ENCODE results near the gene PACRG.

The PACRG gene

GRCh38 chr6:163166507-163166906, 438.7 kb downstream of the PACRG start:
- no peak for DNase-seq (ENCODE audit: low read depth in 2 of 3, low spot score in 1 of 3)

- no peak for DNase-seq (ENCODE audit: low read depth in 2 of 3, low spot score in 1 of 3)
These were observed 441.7 kb downstream of the PACRG start for GRCh38 chr6:163169521-163169920.

GRCh38 chr6:163170294-163170883, 442.6 kb downstream of the PACRG start:
- peak; percentile 13 to 18 (median 14) for DNase-seq (ENCODE audit: low read depth in 2 of 3, low spot score in 1 of 3)

- DNase-seq (ENCODE audit: low read depth in 2 of 3, low spot score in 1 of 3) = no peak
These were observed 446.0 kb downstream of the PACRG start for GRCh38 chr6:163173741-163174140.

- no peak for DNase-seq (ENCODE audit: low read depth in 2 of 3, low spot score in 1 of 3)
These were observed 447.5 kb downstream of the PACRG start for GRCh38 chr6:163175301-163175700.

- no peak for DNase-seq (ENCODE audit: low read depth in 2 of 3, low spot score in 1 of 3)
These were observed 448.3 kb downstream of the PACRG start for GRCh38 chr6:163176097-163176496.

- DNase-seq (ENCODE audit: low read depth in 2 of 3, low spot score in 1 of 3) = no peak
These were observed 449.2 kb downstream of the PACRG start for GRCh38 chr6:163177007-163177406.

GRCh38 chr6:163177892-163178420, 450.2 kb downstream of the PACRG start:
- DNase-seq (ENCODE audit: low read depth in 2 of 3, low spot score in 1 of 3) = no peak

GRCh38 chr6:163179061-163179460, 451.3 kb downstream of the PACRG start:
- no peak for DNase-seq (ENCODE audit: low read depth in 2 of 3, low spot score in 1 of 3)

- no peak for DNase-seq (ENCODE audit: low read depth in 2 of 3, low spot score in 1 of 3)
These were observed 451.9 kb downstream of the PACRG start for GRCh38 chr6:163179721-163180120.

- DNase-seq (ENCODE audit: low read depth in 2 of 3, low spot score in 1 of 3) = no peak
These were observed 453.2 kb downstream of the PACRG start for GRCh38 chr6:163180874-163181541.

GRCh38 chr6:163181666-163182180, 453.9 kb downstream of the PACRG start:
- no peak for DNase-seq (ENCODE audit: low read depth in 2 of 3, low spot score in 1 of 3)

- no peak for DNase-seq (ENCODE audit: low read depth in 2 of 3, low spot score in 1 of 3)
These were observed 454.9 kb downstream of the PACRG start for GRCh38 chr6:163182696-163183095.

GRCh38 chr6:163183806-163184205, 456.0 kb downstream of the PACRG start:
- no peak for DNase-seq (ENCODE audit: low read depth in 2 of 3, low spot score in 1 of 3)

- DNase-seq (ENCODE audit: low read depth in 2 of 3, low spot score in 1 of 3) = no peak
These were observed 458.0 kb downstream of the PACRG start for GRCh38 chr6:163185744-163186143.

- no peak for DNase-seq (ENCODE audit: low read depth in 2 of 3, low spot score in 1 of 3)
These were observed 458.8 kb downstream of the PACRG start for GRCh38 chr6:163186527-163186926.

GRCh38 chr6:163187201-163187600, 459.4 kb downstream of the PACRG start:
- DNase-seq (ENCODE audit: low read depth in 2 of 3, low spot score in 1 of 3) = no peak

- no peak for DNase-seq (ENCODE audit: low read depth in 2 of 3, low spot score in 1 of 3)
These were observed 459.8 kb downstream of the PACRG start for GRCh38 chr6:163187606-163188005.

GRCh38 chr6:163188746-163189145, 461.0 kb downstream of the PACRG start:
- no peak for DNase-seq (ENCODE audit: low read depth in 2 of 3, low spot score in 1 of 3)

- no peak for DNase-seq (ENCODE audit: low read depth in 2 of 3, low spot score in 1 of 3)
These were observed 461.8 kb downstream of the PACRG start for GRCh38 chr6:163189609-163190008.

- no peak for DNase-seq (ENCODE audit: low read depth in 2 of 3, low spot score in 1 of 3)
These were observed 463.0 kb downstream of the PACRG start for GRCh38 chr6:163190786-163191185.

- no peak for DNase-seq (ENCODE audit: low read depth in 2 of 3, low spot score in 1 of 3)
These were observed 464.1 kb downstream of the PACRG start for GRCh38 chr6:163191704-163192537.
